GM19324 (cell line): Measurements from ENCODE around the gene CDKN2B-AS1.
"Not testable (repeated sequence)": the region's sequence is repeated elsewhere in the genome, so short reads cannot be mapped to it uniquely, and the experiment has no call there.

Experiments
- ATAC-seq: cut with Tn5 transposase; IDR thresholded peaks from one replicate; pipeline ENCODE4 v1.9.1; 2021; ENCODE audit warnings: mild to moderate bottlenecking, moderate library complexity; ENCODE audit not compliant: unreplicated experiment, low FRiP score

Gene CDKN2B-AS1

DNA sequence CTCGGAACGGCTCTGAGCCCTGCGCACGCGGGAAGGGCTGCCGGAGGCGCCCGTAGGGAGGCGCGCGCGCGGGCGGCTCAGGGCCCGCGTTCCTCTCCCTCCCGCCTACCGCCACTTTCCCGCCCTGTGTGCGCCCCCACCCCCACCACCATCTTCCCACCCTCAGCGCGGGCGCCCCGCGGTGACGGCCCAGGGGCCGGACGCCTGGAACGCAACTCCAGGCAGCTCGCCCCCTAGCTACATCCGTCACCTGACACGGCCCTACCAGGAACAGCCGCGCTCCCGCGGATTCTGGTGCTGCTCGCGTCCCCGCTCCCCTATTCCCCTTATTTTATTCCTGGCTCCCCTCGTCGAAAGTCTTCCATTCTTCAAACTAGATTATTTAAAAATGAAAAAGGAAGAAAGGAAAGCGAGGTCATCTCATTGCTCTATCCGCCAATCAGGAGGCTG is at the start of gene CDKN2B-AS1:
Gene CDKN2B-AS1 (plus strand): TSS at position 236 of the 450 bp plus-strand sequence.
- peak; percentile 56 for ATAC-seq

DNA sequence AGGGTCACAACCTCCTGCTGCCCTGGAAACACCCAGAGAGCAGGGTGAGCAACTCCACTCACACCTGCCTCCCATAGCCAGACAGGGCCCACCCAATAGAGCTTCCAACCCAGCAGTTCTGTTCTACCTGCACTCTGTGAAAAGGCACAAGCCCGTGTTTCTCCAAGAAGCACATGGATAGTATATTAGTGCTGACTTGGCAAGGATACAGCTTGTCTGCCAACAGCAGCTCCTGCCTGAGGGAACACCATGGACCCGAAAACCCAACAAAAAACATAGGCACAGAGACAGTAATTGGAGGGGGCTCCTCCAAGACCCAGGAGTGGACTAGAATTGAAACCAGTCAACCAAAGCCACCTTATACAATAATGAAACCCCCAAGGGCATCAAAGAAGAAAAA is 49.0 kb upstream of the CDKN2B-AS1 start:
- no peak for ATAC-seq

DNA sequence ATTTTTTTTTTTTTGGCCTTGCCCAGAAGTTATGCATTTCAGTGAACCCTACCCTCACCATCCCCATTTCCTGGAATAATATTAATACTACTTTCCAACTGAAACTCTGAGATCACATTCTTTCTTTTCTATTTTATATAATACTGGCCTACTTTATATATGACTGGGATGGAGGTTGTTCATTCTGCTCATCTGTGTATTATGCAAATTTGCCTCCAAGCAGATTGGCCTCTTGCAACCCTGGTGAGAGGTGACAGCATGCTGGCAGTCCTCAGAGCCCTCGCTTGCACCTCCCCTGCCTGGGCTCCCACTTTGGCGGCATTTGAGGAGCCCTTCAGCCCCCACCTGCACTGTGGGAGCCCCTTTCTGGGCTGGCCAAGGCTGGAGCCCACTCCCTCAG is 35.8 kb upstream of the CDKN2B-AS1 start:
- ATAC-seq = no peak

- not testable (repeated sequence) for ATAC-seq
Observed at GRCh38 chr9:21959268-21959667, 35.3 kb upstream of the CDKN2B-AS1 start.

DNA sequence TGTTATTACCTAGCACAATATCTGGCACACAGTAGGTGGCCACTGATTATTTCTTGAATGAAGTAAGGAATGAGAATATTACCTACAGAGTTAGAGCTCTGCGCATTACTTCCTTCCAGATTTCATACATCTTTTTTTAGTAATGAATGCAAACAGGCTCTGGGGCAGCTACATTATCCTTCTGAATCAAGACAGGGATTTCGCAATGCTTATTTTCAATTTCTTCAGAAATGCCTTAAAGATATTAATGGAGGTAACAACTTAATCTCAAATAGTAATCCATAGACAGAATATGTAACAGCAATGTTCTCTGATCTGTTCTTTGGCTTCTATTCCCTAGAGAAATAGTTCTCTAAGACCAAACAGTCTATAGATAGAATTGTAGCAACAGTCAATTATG is 33.0 kb upstream of the CDKN2B-AS1 start:
- no peak for ATAC-seq

- peak; percentile 57 for ATAC-seq
Observed at GRCh38 chr9:21964925-21965385, 29.6 kb upstream of the CDKN2B-AS1 start.

- ATAC-seq = peak; percentile 86
Observed at GRCh38 chr9:21965401-21965951, 29.1 kb upstream of the CDKN2B-AS1 start.

- ATAC-seq = no peak
Observed at GRCh38 chr9:21966140-21966851, 28.3 kb upstream of the CDKN2B-AS1 start.

DNA sequence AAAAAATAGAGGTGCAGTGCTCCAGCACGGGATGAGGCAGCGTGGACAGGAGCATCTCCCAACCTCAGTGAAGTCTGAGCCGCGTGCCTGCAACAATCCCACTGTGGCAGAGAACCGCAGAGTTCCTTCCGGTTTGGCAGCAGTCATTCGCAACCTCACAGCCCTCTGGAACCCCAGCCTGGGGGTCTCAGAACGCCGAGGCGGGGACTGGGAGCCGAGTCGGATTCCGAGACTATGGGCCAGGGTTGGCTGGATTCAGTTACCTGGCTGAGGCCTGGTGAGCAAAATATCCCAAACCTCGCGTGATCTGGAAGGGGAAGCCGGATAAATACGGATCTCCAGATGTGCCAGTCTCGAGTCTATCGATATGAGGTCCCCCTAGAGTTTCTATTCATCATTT is 27.4 kb upstream of the CDKN2B-AS1 start:
- no peak for ATAC-seq

GRCh38 chr9:21967702-21968101 is 26.9 kb upstream of the CDKN2B-AS1 start:
- no peak for ATAC-seq

DNA sequence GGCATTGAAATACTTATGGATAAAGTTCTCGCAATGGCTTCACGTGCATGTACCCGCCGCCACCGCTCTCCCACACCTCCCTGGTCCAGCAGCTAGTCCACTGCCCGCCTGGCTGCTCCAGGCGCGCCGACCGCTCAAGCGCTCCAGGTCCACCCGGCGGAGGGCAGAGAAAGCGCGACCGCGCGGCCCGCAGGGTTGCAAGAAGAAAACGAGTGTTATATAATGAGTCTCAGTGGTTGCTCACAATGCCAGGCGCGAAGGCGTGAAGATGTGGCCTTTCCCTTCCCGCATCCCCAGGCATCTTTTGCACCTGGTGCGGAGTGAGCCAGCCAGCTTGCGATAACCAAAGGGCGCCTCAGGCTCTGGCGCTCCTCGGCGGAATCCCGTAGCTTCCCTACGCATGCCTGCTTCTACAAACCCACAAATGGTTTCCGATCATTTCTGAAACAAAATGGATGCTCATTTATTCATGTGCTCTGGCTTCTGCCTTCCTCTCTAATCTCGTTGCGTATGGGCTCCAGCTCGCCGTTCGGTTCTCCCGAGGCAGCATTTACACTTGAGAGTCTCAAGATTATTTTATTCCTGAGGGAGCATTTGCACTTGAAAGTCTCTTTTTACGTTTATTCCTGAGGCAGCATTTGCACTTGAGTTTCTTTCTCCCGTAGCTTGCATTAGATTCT is 26.1 kb upstream of the CDKN2B-AS1 start:
- no peak for ATAC-seq

DNA sequence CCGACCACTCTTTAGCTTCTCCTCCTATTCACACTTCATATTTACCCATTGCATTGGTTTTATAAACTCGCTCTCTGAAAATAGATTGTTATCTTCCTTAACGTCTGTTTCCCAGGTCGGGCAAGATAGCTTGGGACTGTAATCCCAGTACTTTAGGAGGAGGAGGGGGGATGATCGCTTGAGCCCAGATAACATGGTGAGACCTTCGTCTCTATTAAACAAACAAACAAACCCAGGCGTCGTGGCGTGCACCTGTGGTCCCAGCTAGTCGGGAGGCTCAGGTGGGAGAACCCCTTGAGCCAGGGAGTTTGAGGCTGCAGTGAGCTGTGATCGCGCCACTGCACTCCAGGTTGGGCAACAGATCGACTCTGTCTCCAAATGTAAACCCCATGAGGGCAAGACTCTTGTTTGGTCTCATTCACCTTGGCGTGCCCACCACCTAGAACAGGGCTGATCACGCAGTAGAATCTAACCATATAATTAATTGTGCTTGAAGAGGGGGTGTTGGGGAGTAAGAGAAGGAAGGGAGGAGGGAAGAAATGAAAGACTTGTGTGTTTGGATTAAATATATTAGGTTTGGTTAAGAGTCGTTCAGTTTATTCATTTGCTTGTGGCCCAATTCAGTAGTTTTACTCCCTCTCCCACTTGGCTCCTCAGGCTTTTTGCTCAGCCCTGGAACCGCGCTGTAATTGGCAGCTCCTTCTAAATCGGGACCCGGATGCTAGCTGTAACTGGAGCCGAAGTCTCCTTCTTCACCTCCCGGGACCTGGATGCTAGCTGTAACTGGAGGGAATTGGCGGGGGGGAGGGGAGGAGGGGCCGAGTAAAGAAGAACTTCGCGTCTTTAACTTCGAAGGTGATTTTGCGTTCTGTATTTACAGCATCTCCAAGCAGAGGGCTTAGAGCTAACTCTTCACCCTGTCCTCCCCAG is 25.3 kb upstream of the CDKN2B-AS1 start:
- no peak for ATAC-seq

DNA sequence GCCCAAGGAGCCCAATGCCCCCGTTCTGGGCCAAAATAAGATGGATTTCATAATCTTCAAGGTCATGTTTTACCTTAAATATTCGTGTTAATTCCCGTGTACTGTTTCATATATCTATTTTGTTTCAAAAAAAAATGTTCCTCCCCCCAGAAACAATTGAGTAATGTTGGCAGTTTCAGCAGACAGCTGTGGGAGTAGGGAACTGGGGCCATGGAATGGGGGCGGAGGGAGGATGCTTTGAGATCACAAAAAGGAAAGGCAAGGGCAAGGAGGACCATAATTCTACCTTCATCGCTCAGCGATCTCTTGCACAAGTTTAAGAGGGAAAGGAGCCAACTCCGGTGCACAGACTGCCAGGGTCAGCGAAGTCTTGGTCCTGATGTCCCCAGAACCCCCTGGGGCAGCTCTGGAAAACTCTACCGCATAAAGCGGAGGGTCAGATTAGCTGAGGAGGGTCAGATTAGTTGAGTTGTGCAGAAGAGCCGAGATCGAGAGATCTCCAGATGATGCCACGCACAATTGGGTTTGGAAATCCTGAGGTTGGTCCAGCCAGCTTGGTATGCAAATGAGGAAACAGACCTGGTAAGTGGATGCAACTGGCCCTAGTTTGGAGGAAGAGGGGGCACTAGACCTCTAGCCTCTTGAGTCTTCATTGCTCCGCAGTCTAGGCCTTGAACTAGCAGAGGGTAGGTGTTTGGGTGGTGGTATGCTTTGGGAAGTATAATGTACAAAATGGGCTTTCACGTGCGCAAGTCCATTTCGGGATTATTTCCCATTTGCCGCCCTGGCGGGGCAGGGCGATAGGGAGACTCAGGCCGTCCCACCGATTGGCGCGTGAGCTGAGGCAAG is 24.4 kb upstream of the CDKN2B-AS1 start:
- no peak for ATAC-seq

GRCh38 chr9:21970800-21971640 is 23.6 kb upstream of the CDKN2B-AS1 start:
- no peak for ATAC-seq

DNA sequence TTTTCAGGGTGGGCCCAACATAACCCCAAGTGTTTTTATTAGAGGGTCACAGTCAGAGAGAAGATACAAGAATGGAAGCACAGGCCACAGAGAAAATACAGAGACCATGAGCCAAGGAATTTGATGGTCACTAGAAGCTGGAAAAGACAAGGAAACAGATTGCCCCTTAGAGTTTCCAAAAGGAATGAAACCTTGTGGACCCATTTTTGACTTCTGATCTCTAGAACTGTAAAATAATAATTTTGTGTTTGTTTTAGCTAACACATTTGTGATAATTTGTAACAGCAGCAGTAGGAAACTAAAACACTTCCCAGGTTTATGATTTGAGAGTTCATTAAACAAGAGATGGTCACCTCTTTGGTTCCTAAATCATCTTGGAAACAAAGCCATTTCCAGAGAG is 22.2 kb upstream of the CDKN2B-AS1 start:
- ATAC-seq = no peak

DNA sequence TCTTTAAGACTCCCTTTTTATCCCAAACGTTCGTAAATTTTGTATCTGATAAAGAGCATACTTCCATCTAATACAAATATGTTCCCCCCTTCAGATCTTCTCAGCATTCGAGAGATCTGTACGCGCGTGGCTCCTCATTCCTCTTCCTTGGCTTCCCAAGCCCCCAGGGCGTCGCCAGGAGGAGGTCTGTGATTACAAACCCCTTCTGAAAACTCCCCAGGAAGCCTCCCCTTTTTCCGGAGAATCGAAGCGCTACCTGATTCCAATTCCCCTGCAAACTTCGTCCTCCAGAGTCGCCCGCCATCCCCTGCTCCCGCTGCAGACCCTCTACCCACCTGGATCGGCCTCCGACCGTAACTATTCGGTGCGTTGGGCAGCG is 20.3 kb upstream of the CDKN2B-AS1 start:
- no peak for ATAC-seq

DNA sequence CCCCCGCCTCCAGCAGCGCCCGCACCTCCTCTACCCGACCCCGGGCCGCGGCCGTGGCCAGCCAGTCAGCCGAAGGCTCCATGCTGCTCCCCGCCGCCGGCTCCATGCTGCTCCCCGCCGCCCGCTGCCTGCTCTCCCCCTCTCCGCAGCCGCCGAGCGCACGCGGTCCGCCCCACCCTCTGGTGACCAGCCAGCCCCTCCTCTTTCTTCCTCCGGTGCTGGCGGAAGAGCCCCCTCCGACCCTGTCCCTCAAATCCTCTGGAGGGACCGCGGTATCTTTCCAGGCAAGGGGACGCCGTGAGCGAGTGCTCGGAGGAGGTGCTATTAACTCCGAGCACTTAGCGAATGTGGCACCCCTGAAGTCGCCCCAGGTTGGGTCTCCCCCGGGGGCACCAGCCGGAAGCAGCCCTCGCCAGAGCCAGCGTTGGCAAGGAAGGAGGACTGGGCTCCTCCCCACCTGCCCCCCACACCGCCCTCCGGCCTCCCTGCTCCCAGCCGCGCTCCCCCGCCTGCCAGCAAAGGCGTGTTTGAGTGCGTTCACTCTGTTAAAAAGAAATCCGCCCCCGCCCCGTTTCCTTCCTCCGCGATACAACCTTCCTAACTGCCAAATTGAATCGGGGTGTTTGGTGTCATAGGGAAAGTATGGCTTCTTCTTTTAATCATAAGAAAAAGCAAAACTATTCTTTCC is 19.7 kb upstream of the CDKN2B-AS1 start:
- ATAC-seq = peak; percentile 78

DNA sequence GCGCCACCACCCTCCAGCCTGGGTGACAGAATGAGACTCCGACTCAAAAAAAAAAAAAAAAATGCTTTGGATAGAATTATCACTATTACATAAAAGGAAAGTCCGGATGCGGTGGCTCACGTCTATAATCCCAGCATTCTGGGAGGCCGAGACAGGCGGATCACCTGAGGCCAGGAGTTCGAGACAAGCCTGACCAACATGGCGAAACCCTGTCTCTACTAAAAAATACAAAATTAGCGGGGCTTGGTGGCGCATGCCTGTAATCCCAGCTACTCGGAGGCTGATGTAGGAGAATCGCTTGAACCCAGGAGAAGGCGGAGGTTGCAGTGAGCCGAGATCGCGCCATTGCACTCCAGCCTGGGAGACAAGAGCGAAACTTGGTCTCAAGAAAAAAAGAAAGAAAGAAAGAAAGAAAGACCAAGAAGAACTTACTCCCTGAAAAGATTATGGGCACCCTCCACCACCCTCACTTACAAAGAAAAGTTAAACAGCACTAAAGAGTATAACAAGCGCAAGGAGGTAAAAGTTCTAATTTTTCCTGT is 18.2 kb upstream of the CDKN2B-AS1 start:
- no peak for ATAC-seq
